Neural progenitor cell (in vitro differentiated cells): ENCODE measurements around the gene ARL15. TPM values are rescaled to one million over a fixed set of nuclear protein-coding genes. Genes with fewer than 3 reads are reported as not detected.

Experiments used
- DNase-seq: peaks from one replicate; pipeline ENCODE4 v3.0.0-alpha.2; 2016; ENCODE audit warnings: low spot score
- H2AFZ ChIP-seq: fragments of 200-600 bp; sonication (generic); replicated peaks from 2 replicates; pipeline ENCODE4 v1.6.1; 2016; ENCODE audit warnings: antibody characterized with exemption
- H3F3A ChIP-seq: fragments of 200-600 bp; sonication (generic); 2 replicates; pipeline ENCODE4 v1.6.1; 2016; ENCODE audit warnings: antibody characterized with exemption, low read depth
- H3K27ac ChIP-seq: fragments of 200-600 bp; sonication (generic); 2 replicates; pipeline ENCODE4 v1.5.1; 2016; ENCODE audit warnings: mild to moderate bottlenecking
- H3K27me3 ChIP-seq: fragments of 200-600 bp; sonication (generic); 2 replicates; pipeline ENCODE4 v1.6.1; 2016; ENCODE audit warnings: mild to moderate bottlenecking, moderate library complexity
- H3K36me3 ChIP-seq: fragments of 200-600 bp; sonication (generic); 2 replicates; pipeline ENCODE4 v1.5.1; 2016
- H3K4me1 ChIP-seq: fragments of 200-600 bp; sonication (generic); 2 replicates; pipeline ENCODE4 v1.6.1; 2016; ENCODE audit warnings: mixed run types
- H3K4me2 ChIP-seq: fragments of 200-600 bp; sonication (generic); 2 replicates; pipeline ENCODE4 v1.6.1; 2016
- H3K4me3 ChIP-seq: fragments of 200-600 bp; sonication (generic); 2 replicates; pipeline ENCODE4 v1.5.1; 2016
- H3K79me2 ChIP-seq: fragments of 200-600 bp; sonication (generic); 2 replicates; pipeline ENCODE4 v1.6.1; 2016; ENCODE audit warnings: low read depth
- H3K9ac ChIP-seq: fragments of 200-600 bp; sonication (generic); 2 replicates; pipeline ENCODE4 v1.6.1; 2016
- H3K9me3 ChIP-seq: fragments of 200-600 bp; sonication (generic); 2 replicates; pipeline ENCODE4 v1.5.1; 2016; ENCODE audit warnings: low read depth
- H4K20me1 ChIP-seq: fragments of 200-600 bp; sonication (generic); 2 replicates; pipeline ENCODE4 v1.6.1; 2016; ENCODE audit warnings: low read depth
- H3K27ac Mint-ChIP-seq: 3 replicates; pipeline ENCODE4 v1.8.0; 2021; ENCODE audit warnings: mixed read lengths
- H3K27me3 Mint-ChIP-seq: 2 replicates; pipeline ENCODE4 v1.8.0; 2022; ENCODE audit warnings: low read depth, mild to moderate bottlenecking, inconsistent platforms, moderate library complexity, mixed read lengths; ENCODE audit not compliant: insufficient read depth
- H3K36me3 Mint-ChIP-seq: 3 replicates; pipeline ENCODE4 v1.8.0; 2021; ENCODE audit warnings: mixed read lengths
- H3K4me1 Mint-ChIP-seq: 3 replicates; pipeline ENCODE4 v1.8.0; 2021; ENCODE audit warnings: mixed read lengths
- H3K4me3 Mint-ChIP-seq: 3 replicates; pipeline ENCODE4 v1.8.0; 2021; ENCODE audit warnings: mild to moderate bottlenecking, moderate library complexity, mixed read lengths
- H3K9me3 Mint-ChIP-seq: 3 replicates; pipeline ENCODE4 v1.8.0; 2020; ENCODE audit warnings: mixed read lengths
- CTCF ChIP-seq: fragments of 200-600 bp; sonication (generic); IDR thresholded peaks from 2 replicates; pipeline ENCODE4 v1.5.1; 2017; ENCODE audit warnings: antibody characterized with exemption, mild to moderate bottlenecking
- EZH2 ChIP-seq: fragments of 200-600 bp; sonication (generic); IDR thresholded peaks from 2 replicates; pipeline ENCODE4 v1.6.1; 2017; ENCODE audit warnings: antibody characterized with exemption, mild to moderate bottlenecking, moderate library complexity
- EZH2phosphoT487 ChIP-seq: fragments of 200-600 bp; sonication (generic); IDR thresholded peaks from 2 replicates; pipeline ENCODE4 v1.6.1; 2017; ENCODE audit warnings: antibody characterized with exemption
- total RNA-seq: library from RNA; depleted of rRNA; stranded (reverse); fragments of >200 nt; gene quantifications from 2 replicates; pipeline ENCODE4 v1.2.3, GENCODE V29; 2015; ENCODE audit warnings: low replicate concordance

Gene ARL15
- total RNA-seq, 1 donor from 2014 or later: 39.1 TPM

DNA sequence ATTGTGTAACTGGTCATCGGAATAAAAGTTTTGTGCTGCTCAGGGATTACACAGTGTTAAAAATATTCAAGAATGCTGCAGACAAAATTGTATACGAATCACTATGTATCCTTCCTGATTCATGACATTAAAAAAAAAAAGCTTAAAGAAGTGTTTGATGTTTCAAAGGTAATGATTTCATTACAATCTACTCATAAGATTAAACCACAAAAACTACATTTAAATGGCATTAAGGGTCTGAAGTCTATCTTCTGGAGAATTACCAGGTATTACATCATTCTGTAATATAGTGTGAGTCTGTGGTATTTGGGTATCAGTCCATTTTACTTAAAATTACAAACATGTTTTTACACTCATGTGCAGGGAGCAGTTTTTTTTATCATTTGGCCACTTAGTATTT, 425.5 kb downstream of the ARL15 start:
- TF ChIP-seq CTCF: no peak
- TF ChIP-seq EZH2phosphoT487: no peak
- no peak for TF ChIP-seq EZH2
- Mint-ChIP-seq H3K27ac (no peak overlapping the region), H3K9me3 (no peaks in the 10 kb centered on the region), H3K27me3 (no peaks in the 10 kb centered on the region), H3K36me3 (no peaks in the 10 kb centered on the region), H3K4me3 (no peak overlapping the region), H3K4me1 (peaks cover 38% of the 10 kb centered on the region)
- H2AFZ ChIP-seq: no peak overlapping the region
- peaks cover 45% of the 10 kb centered on the region for H3K4me1 ChIP-seq
- H4K20me1 ChIP-seq: no peaks in the 10 kb centered on the region
- no peak overlapping the region for H3K4me2 ChIP-seq
- H3K36me3 ChIP-seq: no peaks in the 10 kb centered on the region
- no peaks in the 10 kb centered on the region for H3K79me2 ChIP-seq
- H3F3A ChIP-seq: peaks cover 10% of the 10 kb centered on the region
- H3K27ac ChIP-seq: no peak overlapping the region
- H3K4me3 ChIP-seq: no peak overlapping the region
- no peak overlapping the region for H3K9ac ChIP-seq
- no peaks in the 10 kb centered on the region for H3K9me3 ChIP-seq
- no peak for DNase-seq
- H3K27me3 ChIP-seq: no peaks in the 10 kb centered on the region

- H3K27me3 ChIP-seq: no peaks in the 10 kb centered on the region
- Mint-ChIP-seq H3K4me3 (no peak overlapping the region), H3K27me3 (no peaks in the 10 kb centered on the region), H3K4me1 (peaks cover 39% of the 10 kb centered on the region), H3K27ac (peak overlapping the region; percentile 90), H3K36me3 (no peaks in the 10 kb centered on the region), H3K9me3 (no peaks in the 10 kb centered on the region)
- H3K79me2 ChIP-seq: no peaks in the 10 kb centered on the region
- no peaks in the 10 kb centered on the region for H3K36me3 ChIP-seq
- H3F3A ChIP-seq: peaks cover 15% of the 10 kb centered on the region
- no peak overlapping the region for H3K4me3 ChIP-seq
- no peak for DNase-seq
- H2AFZ ChIP-seq: no peak overlapping the region
- H3K9me3 ChIP-seq: no peaks in the 10 kb centered on the region
- peak overlapping the region; percentile 53 for H3K4me2 ChIP-seq
- H3K4me1 ChIP-seq: peaks cover 49% of the 10 kb centered on the region
- TF ChIP-seq EZH2phosphoT487: no peak
- no peak for TF ChIP-seq EZH2
- no peak for TF ChIP-seq CTCF
- no peaks in the 10 kb centered on the region for H4K20me1 ChIP-seq
- no peak overlapping the region for H3K27ac ChIP-seq
- no peak overlapping the region for H3K9ac ChIP-seq
Observed at GRCh38 chr5:53884417-53884816, 426.0 kb downstream of the ARL15 start.

GRCh38 chr5:53882676-53883031, 427.7 kb downstream of the ARL15 start:
- peak overlapping the region; percentile 35 for H3K27ac ChIP-seq
- peaks cover 16% of the 10 kb centered on the region for H3F3A ChIP-seq
- peak overlapping the region; percentile 47 for H3K4me2 ChIP-seq
- DNase-seq: no peak
- no peak overlapping the region for H2AFZ ChIP-seq
- H3K4me3 Mint-ChIP-seq: no peak overlapping the region
- H3K79me2 ChIP-seq: no peaks in the 10 kb centered on the region
- no peaks in the 10 kb centered on the region for H3K27me3 Mint-ChIP-seq
- H4K20me1 ChIP-seq: no peaks in the 10 kb centered on the region
- H3K9me3 ChIP-seq: no peaks in the 10 kb centered on the region
- H3K9me3 Mint-ChIP-seq: no peaks in the 10 kb centered on the region
- peaks cover 2% of the 10 kb centered on the region for H3K36me3 Mint-ChIP-seq
- no peaks in the 10 kb centered on the region for H3K27me3 ChIP-seq
- no peak overlapping the region for H3K4me3 ChIP-seq
- peaks cover 50% of the 10 kb centered on the region for H3K4me1 ChIP-seq
- H3K27ac Mint-ChIP-seq: no peak overlapping the region
- peaks cover 39% of the 10 kb centered on the region for H3K4me1 Mint-ChIP-seq
- H3K36me3 ChIP-seq: no peaks in the 10 kb centered on the region
- no peak overlapping the region for H3K9ac ChIP-seq
- TF ChIP-seq EZH2: no peak
- TF ChIP-seq EZH2phosphoT487: no peak
- no peak for TF ChIP-seq CTCF
